Putamen (tissue), 1 donor: ENCODE data around the gene CDC34.

Source experiments
- DNase-seq: peaks from one replicate; pipeline ENCODE4 v3.0.0-alpha.2; 2016; ENCODE audit warnings: low spot score

Gene CDC34

DNA sequence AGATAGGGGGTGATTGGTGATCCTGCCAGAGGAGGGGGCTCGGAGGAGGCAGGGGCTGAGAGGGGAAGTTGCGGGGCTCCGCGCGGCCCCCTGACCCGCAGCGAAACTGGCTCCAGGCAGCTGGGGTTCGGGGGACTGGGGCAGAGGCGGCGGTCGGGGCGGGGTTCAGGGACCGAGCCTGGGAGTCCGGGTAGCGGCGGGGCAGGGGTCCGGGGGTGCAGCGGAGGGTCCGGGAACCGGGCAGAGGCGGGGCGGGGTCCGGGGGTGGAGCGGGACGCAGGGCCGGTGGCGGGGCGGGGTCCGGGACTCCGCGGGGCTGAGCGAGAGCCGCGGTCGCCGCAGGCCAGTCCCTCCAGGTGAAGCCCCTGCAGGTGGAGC, 34.1 kb upstream of the CDC34 start:
- DNase-seq = no peak

DNA sequence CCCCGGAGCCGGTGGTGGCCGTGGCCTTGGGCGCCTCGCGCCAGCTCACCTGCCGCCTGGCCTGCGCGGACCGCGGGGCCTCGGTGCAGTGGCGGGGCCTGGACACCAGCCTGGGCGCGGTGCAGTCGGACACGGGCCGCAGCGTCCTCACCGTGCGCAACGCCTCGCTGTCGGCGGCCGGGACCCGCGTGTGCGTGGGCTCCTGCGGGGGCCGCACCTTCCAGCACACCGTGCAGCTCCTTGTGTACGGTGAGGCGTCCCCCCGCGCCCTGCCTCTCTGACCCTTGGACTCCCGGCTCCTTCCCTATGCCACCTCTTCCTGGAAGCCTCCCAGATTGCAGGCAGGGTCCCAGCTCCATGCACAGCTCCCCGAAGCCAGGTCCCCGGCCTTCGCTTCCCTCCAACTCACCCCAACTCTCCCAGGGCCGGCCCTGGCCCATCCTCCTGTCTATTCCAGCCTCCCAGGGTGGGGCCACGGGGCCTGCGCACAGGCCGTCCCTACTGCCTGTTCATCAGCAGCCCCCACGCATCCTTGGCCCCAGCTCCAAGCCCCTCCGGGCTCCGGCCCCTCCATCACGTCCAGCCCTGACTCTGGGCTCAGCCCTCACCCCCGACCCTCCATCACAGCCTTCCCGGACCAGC, 33.6 kb upstream of the CDC34 start:
- no peak for DNase-seq

DNA sequence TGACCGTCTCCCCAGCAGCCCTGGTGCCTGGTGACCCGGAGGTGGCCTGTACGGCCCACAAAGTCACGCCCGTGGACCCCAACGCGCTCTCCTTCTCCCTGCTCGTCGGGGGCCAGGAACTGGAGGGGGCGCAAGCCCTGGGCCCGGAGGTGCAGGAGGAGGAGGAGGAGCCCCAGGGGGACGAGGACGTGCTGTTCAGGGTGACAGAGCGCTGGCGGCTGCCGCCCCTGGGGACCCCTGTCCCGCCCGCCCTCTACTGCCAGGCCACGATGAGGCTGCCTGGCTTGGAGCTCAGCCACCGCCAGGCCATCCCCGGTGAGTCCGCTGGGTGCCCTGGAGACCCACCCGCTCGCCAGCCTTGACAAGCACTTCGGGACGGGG, 33.1 kb upstream of the CDC34 start:
- no peak for DNase-seq

DNA sequence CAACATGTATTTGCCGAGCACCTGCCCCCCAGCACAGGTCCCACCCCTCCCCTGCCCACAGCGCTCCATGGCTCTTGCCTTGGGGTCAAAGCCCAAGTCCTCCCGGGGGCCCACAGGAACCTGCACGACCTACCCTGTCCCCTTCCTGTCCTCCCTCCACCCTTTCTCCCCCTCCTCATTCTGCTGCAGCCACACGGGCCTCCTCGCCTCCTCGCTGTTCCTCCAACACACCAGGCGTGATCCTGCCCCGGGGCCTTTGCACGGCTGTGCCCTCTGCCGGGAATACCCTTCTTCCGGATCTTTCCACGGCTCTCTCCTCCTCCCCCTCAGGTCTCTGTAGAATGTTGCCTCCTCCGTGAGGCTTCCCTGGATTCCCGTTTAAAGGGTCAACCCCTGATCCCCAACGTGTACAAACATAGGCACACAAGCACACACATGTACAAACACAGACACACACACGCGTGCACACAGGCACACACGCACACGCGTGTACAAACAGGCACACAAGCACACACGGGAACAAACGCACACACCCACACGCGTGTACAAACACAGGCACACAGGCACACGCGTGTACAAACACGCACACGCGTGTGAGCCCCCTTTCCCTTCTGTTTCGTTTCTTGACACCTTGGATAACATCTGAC, 32.5 kb upstream of the CDC34 start:
- DNase-seq = no peak

DNA sequence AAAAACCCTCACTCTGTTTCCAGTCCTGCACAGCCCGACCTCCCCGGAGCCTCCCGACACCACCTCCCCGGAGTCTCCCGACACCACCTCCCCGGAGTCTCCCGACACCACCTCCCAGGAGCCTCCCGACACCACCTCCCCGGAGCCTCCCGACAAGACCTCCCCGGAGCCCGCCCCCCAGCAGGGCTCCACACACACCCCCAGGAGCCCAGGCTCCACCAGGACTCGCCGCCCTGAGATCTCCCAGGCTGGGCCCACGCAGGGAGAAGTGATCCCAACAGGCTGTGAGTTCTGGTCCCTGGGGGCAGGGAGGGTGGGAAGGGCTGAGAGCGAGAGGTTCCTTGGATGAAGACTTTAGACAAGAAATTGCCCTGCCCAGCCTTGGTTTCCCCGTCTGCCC, 29.9 kb upstream of the CDC34 start:
- DNase-seq = no peak

DNA sequence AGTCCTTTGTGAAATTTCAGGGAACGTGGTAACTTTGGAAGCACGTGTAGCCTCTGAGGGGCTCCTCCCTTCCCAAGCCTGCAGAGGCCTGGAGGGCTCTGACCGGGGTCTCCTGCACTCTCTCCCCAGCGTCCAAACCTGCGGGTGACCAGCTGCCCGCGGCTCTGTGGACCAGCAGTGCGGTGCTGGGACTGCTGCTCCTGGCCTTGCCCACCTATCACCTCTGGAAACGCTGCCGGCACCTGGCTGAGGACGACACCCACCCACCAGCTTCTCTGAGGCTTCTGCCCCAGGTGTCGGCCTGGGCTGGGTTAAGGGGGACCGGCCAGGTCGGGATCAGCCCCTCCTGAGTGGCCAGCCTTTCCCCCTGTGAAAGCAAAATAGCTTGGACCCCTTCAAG, 26.9 kb upstream of the CDC34 start:
- no peak for DNase-seq

DNA sequence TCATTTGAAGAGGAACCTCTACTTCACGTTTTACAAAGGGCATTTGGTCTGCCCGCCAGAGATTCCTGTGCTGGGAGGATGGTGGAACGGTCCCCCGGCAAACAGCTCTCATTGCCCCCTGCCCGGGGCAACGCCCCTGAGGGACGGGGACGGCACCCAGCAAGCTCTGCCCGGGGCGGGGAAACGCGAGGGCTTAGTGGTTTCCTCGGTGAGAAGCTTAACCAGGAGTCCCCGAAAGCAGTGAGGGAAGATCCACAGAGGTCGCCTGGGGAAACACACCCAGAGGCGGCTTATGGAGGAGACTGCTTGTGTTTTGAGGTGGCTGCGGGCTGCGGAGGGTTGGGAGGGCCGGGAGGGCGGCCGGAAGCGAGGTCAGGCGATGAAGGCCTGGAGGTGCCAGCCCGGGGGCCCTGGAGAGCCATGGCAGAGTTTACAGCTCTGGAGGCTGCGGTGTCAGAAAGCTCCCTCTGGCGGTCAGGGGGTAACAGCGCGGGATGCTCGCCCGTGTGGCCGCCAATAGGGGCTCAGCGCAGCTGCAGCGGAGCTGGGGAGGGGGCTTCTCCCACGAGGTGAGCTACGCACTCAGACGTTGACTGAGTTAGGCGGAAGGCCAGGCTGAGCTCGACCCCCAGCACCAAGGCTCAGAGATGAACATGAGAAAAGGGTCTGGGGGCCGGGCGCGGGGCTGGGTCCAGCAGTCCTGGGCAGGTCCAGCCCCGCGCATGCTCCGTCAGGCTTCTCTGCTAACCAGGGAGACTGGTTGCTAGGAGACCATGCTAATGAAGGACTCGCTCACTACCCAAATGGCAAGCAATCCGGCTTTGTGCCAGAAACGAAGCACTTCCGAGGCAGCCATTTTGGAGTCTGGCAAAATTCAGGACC, 24.9 kb upstream of the CDC34 start:
- peak; percentile 100 for DNase-seq

- peak; percentile 84 for DNase-seq
Measured at GRCh38 chr19:507286-508203, 24.0 kb upstream of the CDC34 start, which contains the start of gene TPGS1. TSS of gene TPGS1 (plus strand) at chr19:507497. CDS start at chr19:507507, 10 bp downstream.

- no peak for DNase-seq
Measured at GRCh38 chr19:508204-509150, 23.1 kb upstream of the CDC34 start.

DNA sequence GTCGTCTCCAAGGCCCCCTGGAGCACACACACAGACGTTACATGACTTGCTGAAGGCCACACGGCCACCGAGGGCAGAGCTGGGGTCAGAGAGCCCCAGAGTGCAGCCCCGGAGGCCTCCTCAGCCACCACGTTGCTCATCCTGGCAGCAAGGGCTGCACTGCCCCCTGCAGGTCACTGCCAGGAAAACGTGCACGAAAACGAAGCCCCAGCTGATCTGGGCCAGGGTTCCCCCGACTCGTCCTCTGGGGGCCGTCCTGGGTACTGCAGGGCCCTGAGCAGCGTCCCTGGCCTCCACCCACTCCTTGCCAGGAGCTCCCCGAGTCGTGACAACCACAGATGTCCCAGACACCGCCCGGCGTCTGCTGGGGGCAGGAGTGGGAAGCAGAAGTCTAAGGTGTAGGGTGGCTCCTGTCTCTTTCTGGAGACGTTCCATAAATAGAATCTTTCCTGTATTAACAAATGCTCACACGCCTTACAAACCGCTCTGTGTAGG, 20.9 kb upstream of the CDC34 start:
- DNase-seq = peak; percentile 69

DNA sequence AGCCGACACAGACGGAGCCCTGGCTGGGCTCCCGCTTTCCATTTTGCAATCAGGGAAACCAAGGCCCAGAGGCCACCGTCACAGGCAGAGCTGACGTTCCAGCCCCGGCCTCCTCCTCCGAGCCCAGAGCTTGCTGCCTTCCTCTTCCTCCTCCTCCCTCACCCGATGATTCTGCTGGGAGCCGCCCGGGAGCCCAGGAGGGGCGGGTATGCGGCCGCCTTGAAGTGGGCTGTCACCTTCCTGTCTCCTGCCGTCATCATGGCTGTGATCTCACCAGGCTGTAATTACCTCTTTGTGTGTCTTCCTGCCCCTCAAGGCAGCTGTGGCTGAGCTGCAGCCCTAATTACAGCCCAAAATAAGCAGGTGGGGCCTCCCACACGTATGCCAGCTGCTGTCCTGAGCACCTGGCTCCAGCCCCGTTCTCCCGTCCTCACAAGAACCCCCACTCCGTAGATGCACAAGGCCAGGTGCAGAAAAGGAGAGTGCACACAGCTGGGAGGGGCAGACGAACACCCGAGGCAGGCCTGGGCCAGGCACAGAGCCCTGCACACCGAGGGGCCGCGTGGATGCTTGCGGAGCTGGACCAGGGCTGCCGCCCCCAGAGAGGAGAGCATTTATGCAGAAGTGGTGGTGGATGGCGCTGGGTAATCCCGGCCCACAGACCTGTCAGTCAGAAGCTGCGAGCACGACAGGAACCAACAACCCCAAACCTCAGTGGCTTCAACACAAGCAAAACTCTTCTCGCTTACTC, 20.3 kb upstream of the CDC34 start:
- no peak for DNase-seq

DNA sequence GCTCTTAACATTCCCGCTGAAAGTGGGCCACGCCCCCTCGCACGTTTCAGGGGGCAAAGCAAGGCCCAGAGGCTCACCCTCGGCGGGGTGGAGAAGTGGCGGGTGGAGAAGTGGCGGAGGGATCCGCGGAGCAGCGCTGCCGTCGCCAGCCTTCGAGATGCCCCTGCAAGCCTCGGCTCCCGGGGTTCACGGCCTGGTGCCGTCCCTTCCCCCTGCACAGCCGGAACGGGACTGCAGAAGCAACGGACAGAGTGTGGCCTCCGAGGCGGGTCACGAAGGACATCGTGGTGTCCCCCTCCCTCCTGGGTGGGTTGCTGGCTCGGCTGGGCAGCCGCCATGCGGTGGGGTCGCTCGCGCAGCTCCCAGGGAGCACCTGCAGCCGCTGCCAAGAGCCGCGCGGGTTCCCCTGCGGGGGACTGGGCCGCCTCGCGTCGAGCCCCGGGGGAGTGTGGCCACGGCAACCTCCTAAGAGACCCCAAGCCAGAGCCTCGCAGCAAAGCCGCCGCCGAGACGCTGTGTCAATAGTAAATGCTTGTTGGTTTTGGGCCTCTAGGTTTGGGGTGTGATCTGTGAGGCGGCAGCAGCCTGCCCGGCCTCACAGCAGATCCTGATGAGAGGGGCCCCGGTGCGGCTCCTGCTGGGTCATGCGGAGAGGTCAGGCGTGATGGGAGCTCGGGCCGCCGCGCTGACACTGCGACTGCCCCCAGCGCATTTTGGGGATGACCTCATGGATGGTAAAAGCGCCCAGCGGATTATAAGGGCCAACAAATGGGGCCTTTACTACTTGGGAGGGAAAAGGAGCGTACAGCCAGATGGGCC, 18.8 kb upstream of the CDC34 start:
- DNase-seq = no peak

DNA sequence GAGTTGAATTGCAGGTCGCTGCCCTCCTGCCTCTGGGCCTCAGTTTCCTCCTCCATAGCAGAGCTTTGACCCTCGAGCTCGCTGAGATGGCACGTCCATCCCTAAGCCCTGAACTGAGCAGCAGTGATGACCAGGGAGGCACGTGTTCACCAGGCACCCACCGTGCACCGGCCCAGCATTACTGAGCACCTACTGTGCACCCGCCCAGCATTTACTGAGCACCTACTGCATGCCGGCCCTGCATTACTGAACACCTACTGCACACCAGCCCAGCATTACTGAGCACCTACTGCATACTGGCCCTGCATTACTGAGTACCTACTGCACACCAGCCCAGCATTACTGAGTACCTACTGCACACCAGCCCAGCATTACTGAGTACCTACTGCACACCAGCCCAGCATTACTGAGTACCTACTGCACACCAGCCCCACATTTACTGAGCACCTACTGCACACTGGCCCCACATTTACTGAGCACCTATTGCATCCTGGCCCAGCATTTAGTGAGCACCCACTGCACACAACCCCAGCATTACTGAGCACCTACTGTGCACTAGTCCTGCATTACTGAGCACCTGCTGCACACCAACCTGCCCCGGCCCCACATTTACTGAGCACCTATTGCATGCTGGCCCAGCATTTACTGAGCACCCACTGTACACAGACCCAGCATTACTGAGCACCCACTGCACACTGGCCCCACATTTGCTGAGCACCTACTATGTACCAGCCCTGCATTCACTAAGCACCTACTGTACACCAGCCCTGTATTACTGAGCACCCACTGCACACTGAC, 18.0 kb upstream of the CDC34 start:
- DNase-seq = no peak

- DNase-seq = no peak
Measured at GRCh38 chr19:514166-514663, 17.3 kb upstream of the CDC34 start.

DNA sequence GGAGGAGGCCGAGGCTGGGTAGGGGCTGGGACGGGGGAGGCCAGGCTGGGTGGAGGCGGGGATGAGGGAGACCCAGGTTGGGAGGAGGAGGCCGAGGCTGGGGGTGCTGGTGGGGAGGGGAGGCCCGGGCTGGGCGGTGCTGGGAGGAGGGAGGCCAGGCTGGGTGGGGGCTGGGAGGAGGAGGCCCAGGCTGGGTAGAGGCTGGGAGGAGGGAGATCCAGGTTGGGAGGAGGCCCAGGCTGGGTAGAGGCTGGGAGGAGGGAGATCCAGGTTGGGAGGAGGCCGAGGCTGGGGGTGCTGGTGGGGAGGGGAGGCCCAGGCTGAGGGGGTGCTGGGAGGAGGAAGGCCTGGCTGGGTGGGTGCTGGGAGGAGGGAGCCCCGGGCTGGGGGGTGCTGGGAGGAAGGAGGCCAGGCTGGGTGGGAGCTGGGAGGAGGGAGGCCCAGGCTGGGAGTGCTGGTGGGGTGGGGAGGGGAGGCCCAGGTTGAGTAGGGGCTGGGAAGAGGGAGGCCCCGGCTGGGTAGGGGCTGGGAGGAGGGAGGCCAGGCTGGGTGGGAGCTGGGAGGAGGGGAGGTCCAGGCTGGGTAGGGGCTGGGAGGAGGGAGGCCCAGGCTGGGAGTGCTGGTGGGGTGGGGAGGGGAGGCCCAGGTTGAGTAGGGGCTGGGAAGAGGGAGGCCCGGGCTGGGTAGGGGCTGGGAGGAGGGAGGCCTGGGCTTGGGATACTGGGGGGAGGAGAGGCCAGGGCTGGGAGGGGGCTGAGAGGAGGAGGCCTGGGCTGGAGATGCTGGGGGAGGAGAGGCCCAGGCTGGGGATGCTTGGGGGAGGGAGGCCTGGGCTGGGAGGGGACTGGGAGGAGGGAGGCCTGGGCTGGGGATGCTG, 13.6 kb upstream of the CDC34 start:
- DNase-seq = no peak

DNA sequence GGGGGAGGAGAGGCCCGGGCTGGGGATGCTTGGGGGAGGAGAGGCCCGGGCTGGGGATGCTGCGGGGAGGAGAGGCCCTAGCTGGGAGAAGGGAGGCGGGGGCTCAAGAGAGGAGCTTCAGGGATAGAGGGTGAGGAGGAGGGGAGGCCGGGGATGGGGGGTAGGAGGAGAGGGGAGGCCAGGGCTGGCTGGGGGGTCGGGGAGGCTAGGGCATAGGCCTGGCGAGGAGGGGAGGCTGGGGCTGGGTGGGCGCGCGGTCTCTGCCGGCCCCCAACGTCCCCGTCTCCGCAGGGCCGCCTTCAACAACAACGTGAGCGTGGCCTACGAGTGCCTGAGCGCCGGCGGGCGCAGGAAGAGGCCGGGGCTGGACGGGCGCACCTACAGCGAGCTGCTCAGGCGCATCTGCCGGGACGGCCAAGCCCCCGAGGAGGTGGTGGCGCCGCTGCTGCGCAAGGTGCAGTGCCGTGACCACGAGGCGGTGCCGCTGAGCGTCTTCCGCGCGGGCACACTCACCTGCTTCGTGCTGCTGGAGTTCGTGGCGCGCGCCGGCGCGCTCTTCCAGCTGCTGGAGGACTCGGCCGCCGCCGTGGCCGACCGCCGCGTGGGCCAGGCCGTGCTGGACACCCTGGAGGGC, 12.8 kb upstream of the CDC34 start:
- DNase-seq = no peak
